SK-N-SH treated with all-trans-retinoic acid at 6 μM for 48 hours (cell line): ENCODE measurements around the gene FSIP1.

Source experiments
- OSR1 ChIP-seq: fragments of 250-450 bp; sonication (Bioruptor Pico); IDR thresholded peaks from 2 replicates; pipeline ENCODE4 v1.8.0; 2022; ENCODE audit warnings: moderate library complexity, mild to moderate bottlenecking, inconsistent platforms
- PPARA ChIP-seq: fragments of 250-450 bp; sonication (Bioruptor Pico); IDR thresholded peaks from 2 replicates; pipeline ENCODE4 v1.5.0; 2020; ENCODE audit warnings: mild to moderate bottlenecking, borderline replicate concordance
- RARB ChIP-seq: fragments of 250-450 bp; sonication (Bioruptor Pico); IDR thresholded peaks from 2 replicates; pipeline ENCODE4 v1.8.0; 2021; ENCODE audit warnings: mild to moderate bottlenecking, moderate library complexity
- TOX ChIP-seq: fragments of 250-450 bp; sonication (Bioruptor Pico); IDR thresholded peaks from 2 replicates; pipeline ENCODE4 v1.8.0; 2021; ENCODE audit warnings: mild to moderate bottlenecking, moderate library complexity, borderline replicate concordance
- ZNF70 ChIP-seq: fragments of 450-650 bp; formaldehyde crosslinking; IDR thresholded peaks from 2 replicates; pipeline ENCODE4 v1.5.0; 2020; ENCODE audit warnings: mild to moderate bottlenecking, moderate library complexity
- ZNF8 ChIP-seq: fragments of 450-650 bp; formaldehyde crosslinking; IDR thresholded peaks from 2 replicates; pipeline ENCODE4 v1.5.0; 2020; ENCODE audit warnings: mild to moderate bottlenecking, moderate library complexity
- TF ChIP-seq, protein P1 (sequence below): fragments of 250-450 bp; sonication (Bioruptor Pico); IDR thresholded peaks from 2 replicates; pipeline ENCODE4 v1.8.0; 2020; ENCODE audit warnings: mild to moderate bottlenecking, moderate library complexity, borderline replicate concordance
- TF ChIP-seq, protein P2 (sequence below): fragments of 250-450 bp; sonication (Bioruptor Pico); IDR thresholded peaks from 2 replicates; pipeline ENCODE4 v1.5.1; 2020; ENCODE audit warnings: low read depth, mild to moderate bottlenecking, moderate library complexity

DNA sequence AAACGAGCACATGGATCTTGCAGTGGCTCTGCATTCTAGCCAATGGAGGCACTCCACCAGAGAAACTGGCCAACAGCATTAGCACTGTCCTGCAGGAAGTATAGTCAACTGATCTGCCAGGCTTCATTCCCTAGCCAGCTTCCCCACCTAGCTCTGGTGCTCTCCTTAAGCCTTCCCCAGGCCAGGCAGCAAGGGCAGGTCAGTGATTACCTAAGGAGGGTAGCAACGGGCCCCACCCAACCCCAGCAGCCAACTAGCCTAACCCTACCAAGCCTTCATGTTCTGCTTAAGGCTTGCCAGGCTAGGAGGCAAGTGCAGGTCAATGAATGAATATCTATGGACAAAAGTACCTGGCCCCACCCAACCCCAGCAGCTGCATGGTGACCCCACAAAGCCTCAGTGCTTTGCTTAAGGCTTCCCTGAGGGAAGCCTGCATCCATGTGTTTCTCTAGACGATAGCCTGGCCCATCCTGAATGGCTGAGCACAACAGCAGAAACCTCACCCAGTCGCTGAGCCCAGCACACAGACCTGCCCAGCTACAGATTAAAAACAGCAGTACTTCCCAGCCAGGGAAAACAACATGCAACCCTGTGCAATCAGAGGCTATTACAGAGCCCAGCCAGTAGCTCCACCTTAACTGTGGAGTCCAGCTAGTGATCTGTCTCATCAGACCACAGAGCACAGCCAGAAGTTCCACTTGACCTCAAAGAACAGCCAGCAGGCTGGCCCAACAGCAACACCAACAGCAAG lies 173.3 kb downstream of the FSIP1 start:
- TF ChIP-seq ZNF8 (CRISPR knock-in tag) (no peak), TOX (no peak), PPARA (CRISPR knock-in tag) (no peak), ZNF70 (CRISPR knock-in tag) (no peak), OSR1 (CRISPR knock-in tag) (no peak), RARB (CRISPR knock-in tag) (no peak)
- TF ChIP-seq, protein P1, sequence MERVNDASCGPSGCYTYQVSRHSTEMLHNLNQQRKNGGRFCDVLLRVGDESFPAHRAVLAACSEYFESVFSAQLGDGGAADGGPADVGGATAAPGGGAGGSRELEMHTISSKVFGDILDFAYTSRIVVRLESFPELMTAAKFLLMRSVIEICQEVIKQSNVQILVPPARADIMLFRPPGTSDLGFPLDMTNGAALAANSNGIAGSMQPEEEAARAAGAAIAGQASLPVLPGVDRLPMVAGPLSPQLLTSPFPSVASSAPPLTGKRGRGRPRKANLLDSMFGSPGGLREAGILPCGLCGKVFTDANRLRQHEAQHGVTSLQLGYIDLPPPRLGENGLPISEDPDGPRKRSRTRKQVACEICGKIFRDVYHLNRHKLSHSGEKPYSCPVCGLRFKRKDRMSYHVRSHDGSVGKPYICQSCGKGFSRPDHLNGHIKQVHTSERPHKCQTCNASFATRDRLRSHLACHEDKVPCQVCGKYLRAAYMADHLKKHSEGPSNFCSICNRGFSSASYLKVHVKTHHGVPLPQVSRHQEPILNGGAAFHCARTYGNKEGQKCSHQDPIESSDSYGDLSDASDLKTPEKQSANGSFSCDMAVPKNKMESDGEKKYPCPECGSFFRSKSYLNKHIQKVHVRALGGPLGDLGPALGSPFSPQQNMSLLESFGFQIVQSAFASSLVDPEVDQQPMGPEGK (CRISPR knock-in tag), result no peak
- TF ChIP-seq, protein P2, sequence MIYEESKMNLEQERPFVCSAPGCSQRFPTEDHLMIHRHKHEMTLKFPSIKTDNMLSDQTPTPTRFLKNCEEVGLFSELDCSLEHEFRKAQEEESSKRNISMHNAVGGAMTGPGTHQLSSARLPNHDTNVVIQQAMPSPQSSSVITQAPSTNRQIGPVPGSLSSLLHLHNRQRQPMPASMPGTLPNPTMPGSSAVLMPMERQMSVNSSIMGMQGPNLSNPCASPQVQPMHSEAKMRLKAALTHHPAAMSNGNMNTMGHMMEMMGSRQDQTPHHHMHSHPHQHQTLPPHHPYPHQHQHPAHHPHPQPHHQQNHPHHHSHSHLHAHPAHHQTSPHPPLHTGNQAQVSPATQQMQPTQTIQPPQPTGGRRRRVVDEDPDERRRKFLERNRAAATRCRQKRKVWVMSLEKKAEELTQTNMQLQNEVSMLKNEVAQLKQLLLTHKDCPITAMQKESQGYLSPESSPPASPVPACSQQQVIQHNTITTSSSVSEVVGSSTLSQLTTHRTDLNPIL (CRISPR knock-in tag), result no peak
